ENCODE results near the gene CDK5RAP2.

DNA sequence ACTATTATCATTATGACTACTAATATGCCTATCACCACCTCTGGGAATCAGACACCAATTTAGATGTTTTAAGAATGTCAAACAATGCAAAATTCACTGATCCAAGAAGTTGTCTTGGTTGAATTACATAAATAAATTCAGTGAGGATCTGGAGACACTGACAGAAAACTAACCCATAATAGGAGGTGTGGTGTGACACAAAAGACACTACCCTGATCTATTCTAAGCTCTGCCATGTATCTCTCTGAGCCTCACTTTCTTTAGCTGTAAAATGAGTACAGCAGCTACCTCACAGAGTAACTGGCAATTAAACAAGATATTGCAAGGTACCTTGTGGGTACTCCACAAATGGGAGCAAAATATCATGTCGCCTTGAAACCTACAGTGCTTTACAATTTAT lies 7.5 kb downstream of the CDK5RAP2 start:
- TF ChIP-seq CTCF (IDR thresholded peaks at IDR 0.05) (no peak), POLR2A (IDR thresholded peaks at IDR 0.05) (no peak)
